SK-N-SH treated with all-trans-retinoic acid at 6 μM for 48 hours (cell line): ENCODE results near the gene PDZD4.

Experiments used
- ARNTL ChIP-seq: fragments of 450-650 bp; formaldehyde crosslinking; IDR thresholded peaks from 2 replicates; pipeline ENCODE4 v1.5.0; 2020; ENCODE audit warnings: low read depth, mild to moderate bottlenecking, moderate library complexity, borderline replicate concordance
- ESRRG ChIP-seq: fragments of 250-450 bp; sonication (Bioruptor Pico); IDR thresholded peaks from 2 replicates; pipeline ENCODE4 v1.6.1; 2021; ENCODE audit warnings: mild to moderate bottlenecking
- PPARA ChIP-seq: fragments of 250-450 bp; sonication (Bioruptor Pico); IDR thresholded peaks from 2 replicates; pipeline ENCODE4 v1.5.0; 2020; ENCODE audit warnings: mild to moderate bottlenecking, borderline replicate concordance
- SNAI2 ChIP-seq: fragments of 250-450 bp; sonication (Bioruptor Pico); IDR thresholded peaks from 2 replicates; pipeline ENCODE4 v1.5.0; 2020; ENCODE audit warnings: mild to moderate bottlenecking, moderate library complexity
- TOX ChIP-seq: fragments of 250-450 bp; sonication (Bioruptor Pico); IDR thresholded peaks from 2 replicates; pipeline ENCODE4 v1.8.0; 2021; ENCODE audit warnings: mild to moderate bottlenecking, moderate library complexity, borderline replicate concordance
- TSHZ2 ChIP-seq: fragments of 250-450 bp; sonication (Bioruptor Pico); IDR thresholded peaks from 2 replicates; pipeline ENCODE4 v1.5.0; 2020; ENCODE audit warnings: mild to moderate bottlenecking, moderate library complexity
- ZFP3 ChIP-seq: fragments of 250-450 bp; sonication (Bioruptor Pico); IDR thresholded peaks from 2 replicates; pipeline ENCODE4 v1.5.0; 2020; ENCODE audit warnings: mild to moderate bottlenecking, moderate library complexity

GRCh38 chrX:153828723-153829548, 1.4 kb downstream of the PDZD4 start:
- TF ChIP-seq ESRRG = no peak
- no peak for TF ChIP-seq TSHZ2 (CRISPR knock-in tag)
- TF ChIP-seq ZFP3 (CRISPR knock-in tag) = no peak
- TF ChIP-seq SNAI2 (CRISPR knock-in tag) = no peak
- TF ChIP-seq TOX (CRISPR knock-in tag) = no peak
- no peak for TF ChIP-seq ARNTL (CRISPR knock-in tag)
- TF ChIP-seq PPARA = no peak
